HEK293 (cell line): ENCODE measurements around the gene LILRA2.

Experiments
- HOXA7 ChIP-seq: sonication (generic); formaldehyde crosslinking; IDR thresholded peaks from 2 replicates; pipeline ENCODE4 v1.8.1; 2022; ENCODE audit warnings: missing genetic modification reagents, borderline replicate concordance
- ZBTB20 ChIP-seq: fragments of 450-650 bp; formaldehyde crosslinking; IDR thresholded peaks from 2 replicates; pipeline ENCODE4 v1.5.1; 2016; ENCODE audit warnings: missing biosample characterization, missing genetic modification characterization
- ZBTB49 ChIP-seq: fragments of 450-650 bp; formaldehyde crosslinking; IDR thresholded peaks from 2 replicates; pipeline ENCODE4 v1.5.1; 2016; ENCODE audit warnings: missing biosample characterization, missing genetic modification characterization, low read depth
- ZNF529 ChIP-seq: fragments of 450-650 bp; formaldehyde crosslinking; IDR thresholded peaks from 2 replicates; pipeline ENCODE4 v1.5.1; 2017; ENCODE audit warnings: missing genetic modification characterization, missing biosample characterization; ENCODE audit not compliant: insufficient replicate concordance

- TF ChIP-seq ZBTB49 (tag by site-specific recombination) (no peak), HOXA7 (CRISPR knock-in tag) (no peak), ZBTB20 (no peak), ZNF529 (tag by site-specific recombination) (no peak)
Measured at GRCh38 chr19:54536956-54537355, 36.6 kb upstream of the LILRA2 start.
